GM21447 (cell line): ENCODE measurements around the gene NCAPD3.
"Not testable (repeated sequence)": the region's sequence is repeated elsewhere in the genome, so short reads cannot be mapped to it uniquely, and the experiment has no call there.

Source experiments
- ATAC-seq: cut with Tn5 transposase; IDR thresholded peaks from one replicate; pipeline ENCODE4 v1.9.1; 2021; ENCODE audit not compliant: unreplicated experiment

NCAPD3 gene, protein sequence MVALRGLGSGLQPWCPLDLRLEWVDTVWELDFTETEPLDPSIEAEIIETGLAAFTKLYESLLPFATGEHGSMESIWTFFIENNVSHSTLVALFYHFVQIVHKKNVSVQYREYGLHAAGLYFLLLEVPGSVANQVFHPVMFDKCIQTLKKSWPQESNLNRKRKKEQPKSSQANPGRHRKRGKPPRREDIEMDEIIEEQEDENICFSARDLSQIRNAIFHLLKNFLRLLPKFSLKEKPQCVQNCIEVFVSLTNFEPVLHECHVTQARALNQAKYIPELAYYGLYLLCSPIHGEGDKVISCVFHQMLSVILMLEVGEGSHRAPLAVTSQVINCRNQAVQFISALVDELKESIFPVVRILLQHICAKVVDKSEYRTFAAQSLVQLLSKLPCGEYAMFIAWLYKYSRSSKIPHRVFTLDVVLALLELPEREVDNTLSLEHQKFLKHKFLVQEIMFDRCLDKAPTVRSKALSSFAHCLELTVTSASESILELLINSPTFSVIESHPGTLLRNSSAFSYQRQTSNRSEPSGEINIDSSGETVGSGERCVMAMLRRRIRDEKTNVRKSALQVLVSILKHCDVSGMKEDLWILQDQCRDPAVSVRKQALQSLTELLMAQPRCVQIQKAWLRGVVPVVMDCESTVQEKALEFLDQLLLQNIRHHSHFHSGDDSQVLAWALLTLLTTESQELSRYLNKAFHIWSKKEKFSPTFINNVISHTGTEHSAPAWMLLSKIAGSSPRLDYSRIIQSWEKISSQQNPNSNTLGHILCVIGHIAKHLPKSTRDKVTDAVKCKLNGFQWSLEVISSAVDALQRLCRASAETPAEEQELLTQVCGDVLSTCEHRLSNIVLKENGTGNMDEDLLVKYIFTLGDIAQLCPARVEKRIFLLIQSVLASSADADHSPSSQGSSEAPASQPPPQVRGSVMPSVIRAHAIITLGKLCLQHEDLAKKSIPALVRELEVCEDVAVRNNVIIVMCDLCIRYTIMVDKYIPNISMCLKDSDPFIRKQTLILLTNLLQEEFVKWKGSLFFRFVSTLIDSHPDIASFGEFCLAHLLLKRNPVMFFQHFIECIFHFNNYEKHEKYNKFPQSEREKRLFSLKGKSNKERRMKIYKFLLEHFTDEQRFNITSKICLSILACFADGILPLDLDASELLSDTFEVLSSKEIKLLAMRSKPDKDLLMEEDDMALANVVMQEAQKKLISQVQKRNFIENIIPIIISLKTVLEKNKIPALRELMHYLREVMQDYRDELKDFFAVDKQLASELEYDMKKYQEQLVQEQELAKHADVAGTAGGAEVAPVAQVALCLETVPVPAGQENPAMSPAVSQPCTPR (N-terminal part only)

DNA sequence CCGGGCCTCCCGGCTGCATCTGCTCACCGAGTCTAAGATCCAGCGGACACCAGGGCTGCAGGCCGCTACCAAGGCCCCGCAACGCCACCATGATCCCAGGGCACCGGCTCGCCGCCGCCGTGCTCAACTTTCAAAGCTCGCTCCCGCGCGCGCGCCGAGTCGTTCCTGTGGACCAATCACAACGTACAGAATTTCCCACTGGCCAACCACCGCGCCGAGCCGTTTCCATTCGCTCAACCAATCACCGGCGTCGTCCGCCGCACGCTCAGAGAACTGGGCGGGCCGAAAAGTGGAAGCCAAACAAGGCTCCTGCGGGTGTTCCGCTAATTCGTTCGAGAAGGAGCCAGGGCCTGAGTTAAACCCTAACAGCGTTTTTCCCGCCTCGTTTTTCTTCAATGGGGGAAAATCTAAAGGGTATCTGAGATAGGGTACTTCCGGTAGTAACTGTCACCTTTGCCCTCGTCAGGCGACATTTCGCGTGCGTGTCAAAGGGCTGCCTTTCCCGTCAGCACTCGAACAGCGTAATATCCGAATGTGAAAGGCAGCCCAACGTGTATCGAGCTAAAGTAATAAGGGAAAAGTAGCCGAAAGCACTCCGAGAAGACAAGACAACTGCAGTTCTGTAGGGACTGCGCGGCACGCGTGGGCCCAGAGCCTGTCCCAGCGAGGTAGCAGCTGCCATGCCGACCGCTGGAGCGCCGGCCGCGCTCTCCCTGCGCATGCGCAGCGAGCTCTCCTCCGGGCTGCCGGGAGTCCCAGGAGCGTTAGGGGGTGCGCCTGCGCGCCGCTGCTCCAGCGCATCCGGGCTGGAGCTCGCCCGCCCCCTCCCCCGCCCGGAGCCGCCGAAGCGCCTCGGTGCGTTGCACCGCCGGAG is at the start of gene NCAPD3, which contains the start of gene VPS26B:
NCAPD3 (minus strand) TSS at position 132 of the 874 bp plus-strand sequence; CDS start at position 91, 41 bp downstream.
VPS26B (plus strand) TSS at position 836 of the 874 bp plus-strand sequence. CDS start 452 bp downstream, outside the sequence.
- peak; percentile 80 for ATAC-seq

DNA sequence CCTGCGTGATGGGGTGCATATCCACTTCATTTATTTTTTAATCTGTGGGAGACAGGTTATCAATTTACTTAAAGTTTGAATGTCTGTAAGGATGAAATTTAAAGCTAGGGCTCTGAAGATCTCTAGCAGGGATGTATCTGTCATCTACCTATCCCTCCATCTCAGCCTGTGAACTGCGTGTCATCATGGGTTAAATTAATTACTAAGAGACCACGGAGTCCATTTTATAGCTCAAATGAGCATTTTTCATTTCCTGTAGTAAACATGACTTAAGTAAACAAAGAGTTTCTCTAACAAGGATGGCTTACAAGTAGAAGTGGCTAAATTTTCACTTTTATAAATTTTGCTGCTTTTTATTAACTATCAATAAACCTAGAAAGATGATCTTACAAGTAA is 49.5 kb upstream of the NCAPD3 start:
- ATAC-seq = no peak

DNA sequence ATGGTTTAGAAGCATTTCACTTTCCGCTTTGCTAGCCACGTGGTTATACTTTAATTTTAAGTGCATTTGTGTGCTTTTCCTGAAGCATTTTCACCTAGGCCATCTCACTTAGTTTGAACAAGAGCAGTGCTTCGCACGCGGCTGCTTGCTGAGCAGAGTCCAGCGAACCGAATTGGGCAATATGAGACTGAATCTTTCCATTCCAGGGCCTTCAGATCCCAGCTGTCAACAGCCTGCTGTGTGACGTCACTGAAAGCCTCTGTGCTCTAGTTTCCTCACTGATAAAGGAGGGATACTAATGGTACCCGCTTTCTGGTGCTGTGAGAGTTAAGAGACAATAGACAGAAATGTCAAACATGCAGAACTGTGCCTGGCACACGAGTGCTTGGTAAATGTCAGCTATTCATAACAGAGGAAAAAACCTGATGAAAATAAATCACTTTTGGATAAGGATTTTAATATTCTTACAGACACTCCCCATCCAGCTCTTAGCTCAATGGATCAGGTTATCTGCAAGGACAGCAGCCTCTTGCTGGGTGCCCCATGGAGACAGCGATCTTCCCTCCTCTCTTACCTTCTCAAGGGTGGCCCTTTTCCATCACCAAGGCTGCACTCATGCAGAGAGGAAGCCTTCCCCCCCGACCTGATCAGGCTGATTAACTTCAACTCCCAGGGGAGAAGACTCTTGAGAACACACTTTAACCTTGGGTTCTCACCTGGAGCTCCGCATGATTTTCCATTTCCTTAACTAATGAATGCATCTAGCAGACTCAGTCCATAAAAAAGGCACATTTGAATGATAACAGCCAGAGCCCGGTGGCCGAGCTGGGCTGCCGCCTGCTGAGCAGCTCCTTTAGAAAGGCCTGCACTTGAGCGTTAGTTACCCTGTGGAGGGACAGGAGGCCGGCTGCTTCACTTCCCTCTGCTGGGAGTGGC is 48.9 kb upstream of the NCAPD3 start:
- no peak for ATAC-seq

DNA sequence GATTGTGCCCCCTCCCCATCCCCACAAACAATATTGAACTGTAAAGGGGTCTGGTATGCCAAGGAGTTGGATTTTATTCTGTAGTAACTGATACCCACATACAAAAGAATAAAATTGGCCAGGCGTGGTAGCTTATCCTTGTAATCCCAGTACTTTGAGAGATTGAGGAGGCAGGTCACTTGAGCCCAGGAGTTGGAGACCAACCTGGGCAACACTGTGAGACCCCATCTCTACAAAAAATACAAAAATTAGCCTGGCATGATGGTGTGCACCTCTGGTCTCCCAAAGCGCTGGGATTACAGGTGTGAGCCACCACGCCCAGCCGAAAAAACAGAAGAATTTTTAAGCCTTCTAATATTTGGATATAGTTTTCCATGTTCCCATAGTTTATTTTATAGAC is 48.2 kb upstream of the NCAPD3 start:
- no peak for ATAC-seq

DNA sequence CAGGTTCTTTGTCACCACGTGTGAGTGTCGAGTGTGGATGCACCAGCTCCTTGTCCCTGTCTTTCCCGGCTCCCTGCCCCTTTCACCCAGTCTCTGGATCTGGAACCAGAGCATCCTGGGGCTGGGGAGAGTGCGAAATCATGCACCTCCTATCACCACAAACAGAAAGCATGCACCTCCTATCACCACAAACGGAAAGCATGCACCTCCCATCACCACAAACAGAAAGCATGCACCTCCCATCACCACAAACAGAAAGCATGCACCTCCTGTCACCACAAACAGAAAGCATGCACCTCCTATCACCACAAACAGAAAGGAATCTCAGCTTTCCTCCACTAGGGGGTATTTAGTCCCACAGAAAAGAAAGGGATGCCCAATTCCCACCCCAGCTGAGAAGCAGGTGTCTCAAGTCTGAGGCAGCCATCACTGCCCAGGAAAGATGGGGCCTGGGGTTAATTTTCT is 46.5 kb upstream of the NCAPD3 start:
- no peak for ATAC-seq

DNA sequence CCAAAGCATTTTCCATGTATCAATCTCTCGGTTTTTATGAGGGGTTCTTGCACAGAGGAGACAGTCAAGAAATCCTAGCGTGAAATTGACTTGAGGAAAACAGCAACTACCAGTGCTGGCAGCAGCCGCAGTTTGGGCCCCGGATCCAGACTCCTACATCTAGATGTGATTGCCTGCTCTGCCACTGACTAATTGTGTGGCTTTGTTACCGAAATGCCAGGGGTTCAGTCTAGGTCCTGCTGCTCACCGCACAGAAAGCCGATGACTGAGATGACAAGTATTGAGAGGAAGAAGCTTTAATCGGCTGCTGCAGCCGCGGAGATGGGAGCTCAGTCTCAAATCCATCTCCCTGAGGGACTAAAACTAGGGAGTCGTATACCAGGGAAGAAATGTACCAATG is 44.2 kb upstream of the NCAPD3 start:
- no peak for ATAC-seq

DNA sequence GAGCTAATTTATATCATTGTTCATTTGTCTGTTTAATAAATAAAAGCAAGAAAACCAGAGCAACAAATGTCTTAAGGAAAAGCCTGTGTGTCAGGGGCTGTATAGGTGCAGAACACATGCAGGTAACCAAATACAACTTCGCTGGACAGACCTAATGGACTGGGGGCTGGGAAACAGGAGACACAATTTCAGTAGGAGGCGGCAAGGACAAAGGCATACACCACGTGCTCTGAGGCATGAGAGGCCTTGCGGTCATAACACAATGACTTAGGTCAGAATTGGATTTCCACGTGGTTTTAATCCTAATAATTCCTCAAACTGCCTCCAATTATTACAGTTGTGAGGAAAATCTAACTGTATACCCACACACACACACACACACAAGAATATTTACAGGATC is 43.7 kb upstream of the NCAPD3 start:
- no peak for ATAC-seq

DNA sequence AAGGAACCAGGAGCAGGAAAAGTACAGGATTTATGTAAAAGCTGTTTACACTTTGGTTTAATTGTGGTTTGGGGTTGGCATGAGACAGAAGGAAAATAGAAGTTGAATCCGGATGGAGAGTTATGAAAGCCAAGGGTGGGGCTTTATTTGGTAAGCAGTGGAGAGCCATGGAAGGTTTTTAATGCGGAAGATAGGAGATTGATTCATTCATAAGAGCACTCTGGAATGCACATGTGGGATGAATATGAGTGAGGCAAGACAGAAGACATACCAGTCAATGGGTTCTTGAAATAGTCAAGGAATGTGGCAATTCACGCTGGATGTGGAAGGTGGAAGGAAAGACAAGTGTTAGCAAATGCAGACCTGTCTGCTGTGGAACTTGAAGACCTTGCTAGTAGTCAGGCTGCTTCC is 43.1 kb upstream of the NCAPD3 start:
- ATAC-seq = no peak

DNA sequence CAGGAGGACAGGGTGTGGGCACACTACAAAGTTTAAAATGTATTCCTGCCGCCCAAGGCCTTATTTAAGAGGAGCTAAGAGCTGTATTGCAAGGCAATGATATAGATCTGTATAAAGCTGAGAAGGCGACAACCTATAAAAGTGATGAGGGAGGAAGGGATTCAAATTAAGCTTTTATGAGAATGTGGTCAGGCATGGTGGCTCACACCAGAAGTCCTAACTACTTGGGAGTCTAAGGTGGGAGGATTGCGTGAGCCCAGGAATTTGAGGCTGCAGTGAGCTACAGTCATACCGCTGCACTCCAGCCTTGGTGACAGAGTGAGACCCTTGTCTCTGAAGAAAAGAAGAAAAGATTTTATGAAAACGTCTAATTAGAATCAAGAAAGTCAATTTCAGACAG is 42.7 kb upstream of the NCAPD3 start:
- ATAC-seq = no peak

DNA sequence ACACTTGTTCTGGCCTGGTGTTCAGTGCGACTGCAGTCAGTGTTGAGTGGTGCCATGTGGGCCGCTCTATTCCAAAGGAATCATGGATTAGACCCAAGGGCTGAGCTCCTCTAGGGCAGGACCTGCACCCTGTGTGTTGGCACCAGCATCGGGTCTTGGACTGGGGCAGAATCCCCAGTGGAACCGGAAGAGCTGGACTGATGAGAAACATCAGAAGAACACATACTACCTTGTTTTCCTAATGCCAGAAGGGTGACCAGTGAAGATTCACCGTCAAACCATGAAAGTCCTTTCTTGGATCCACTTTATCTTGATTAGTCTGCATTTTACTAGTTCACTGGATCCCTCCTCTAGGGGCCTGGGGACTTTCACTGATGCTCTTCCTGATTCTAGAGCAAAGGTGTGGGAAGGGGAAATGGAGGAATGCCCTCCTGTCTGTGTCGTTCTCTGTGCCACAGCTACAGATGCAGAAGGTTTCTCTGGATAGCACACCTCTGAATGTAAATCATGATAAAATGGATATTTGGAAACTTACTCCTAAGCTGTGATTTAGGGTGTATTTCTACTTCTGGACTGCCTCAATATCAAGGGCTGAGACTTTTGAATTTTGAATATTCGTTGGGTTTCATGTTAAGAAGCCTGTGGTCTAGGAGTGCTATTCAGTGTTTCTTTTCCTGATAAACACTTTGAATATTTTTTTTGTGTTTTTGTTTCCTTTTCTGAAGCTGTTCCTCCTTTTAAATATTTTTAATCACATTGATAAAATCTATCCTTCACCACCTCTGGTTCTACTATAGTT is 41.4 kb upstream of the NCAPD3 start:
- no peak for ATAC-seq

DNA sequence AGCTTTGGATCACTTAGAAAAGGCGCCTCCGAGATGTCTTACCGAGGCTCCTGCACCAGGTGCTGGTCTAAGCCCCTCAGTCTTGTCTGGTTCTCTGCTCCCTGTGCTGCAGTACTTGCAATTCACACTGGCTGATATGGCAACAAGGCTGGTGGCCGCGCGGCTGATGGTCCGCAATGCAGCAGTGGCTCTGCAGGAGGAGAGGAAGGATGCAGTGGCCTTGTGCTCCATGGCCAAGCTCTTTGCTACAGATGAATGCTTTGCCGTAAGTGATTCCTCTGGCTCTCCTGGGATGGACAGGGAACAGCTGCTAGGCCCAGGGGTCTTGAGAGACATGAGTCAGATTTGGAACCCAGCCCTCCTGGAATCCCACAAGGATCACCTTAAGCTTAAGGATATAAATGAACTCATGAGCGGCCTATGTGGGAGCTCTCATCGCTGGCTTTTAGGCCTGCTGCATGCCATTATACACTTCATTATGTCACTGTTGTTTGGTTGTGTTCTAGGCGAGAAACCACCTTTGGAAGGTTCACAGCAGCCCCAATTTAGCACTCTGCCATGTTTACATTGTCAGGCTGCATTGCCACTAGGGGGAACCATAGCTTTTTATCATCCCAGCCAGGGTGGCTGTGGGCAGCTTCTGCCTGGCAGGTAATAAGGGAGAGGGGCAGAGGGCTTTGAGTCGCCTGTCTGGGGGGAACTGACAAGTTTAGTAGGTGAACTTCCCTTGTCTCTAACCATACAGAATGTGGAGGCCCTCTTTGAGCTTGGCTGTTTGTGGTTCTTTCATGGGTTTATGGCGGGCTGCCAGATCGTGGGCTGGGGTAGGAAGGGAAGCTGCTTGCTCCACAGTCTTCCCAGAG is 38.1 kb upstream of the NCAPD3 start:
- ATAC-seq = no peak

DNA sequence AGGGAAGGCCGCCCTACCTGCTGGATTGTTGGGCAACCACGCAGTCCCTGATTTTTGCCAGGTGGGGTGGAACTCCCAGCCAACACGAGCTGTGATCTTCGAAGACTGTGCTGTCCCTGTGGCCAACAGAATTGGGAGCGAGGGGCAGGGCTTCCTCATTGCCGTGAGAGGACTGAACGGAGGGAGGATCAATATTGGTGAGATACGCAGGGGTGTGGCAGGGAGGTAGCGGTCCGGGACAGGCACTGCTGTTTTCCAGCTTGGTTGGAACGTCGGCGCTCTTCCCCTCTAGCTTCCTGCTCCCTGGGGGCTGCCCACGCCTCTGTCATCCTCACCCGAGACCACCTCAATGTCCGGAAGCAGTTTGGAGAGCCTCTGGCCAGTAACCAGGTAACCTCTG is 37.2 kb upstream of the NCAPD3 start:
- no peak for ATAC-seq

DNA sequence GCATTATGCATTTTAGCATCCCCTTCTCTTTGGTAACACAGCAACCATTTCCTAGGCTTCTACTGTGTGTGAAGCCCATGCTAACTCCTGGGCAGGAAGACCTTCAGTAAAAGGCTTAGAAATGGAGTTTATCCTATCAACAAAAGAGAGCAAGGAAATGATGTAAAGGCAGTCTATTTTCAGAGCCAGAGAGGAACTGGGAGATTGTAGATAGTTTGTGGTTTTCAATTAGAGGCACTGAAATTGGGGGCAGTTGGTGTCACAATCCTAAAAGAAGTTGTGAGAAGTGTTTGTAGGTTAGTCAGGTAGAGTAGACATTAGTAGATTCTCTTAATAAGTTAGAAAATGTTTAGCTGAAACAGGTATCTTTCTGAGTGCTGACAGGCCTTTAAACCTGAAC is 36.7 kb upstream of the NCAPD3 start:
- no peak for ATAC-seq

DNA sequence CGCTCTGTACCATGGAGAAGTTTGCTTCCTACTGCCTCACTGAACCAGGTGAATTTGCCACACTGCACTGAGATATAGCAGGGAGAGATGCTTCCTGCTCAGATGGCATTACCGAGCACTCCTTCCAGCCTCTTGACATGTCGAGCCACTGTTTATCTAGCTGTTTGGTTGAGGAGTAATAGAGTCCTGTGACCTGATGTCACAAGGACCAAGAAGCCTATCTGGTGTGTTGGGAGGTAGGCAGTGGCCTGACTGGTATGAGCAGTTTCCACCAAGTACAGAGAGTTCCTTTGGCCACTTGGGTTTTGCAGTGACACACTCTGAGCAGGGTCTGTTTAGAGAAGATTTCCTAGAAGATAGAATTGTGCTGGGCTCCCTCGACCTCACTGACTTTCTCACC is 34.8 kb upstream of the NCAPD3 start:
- no peak for ATAC-seq

DNA sequence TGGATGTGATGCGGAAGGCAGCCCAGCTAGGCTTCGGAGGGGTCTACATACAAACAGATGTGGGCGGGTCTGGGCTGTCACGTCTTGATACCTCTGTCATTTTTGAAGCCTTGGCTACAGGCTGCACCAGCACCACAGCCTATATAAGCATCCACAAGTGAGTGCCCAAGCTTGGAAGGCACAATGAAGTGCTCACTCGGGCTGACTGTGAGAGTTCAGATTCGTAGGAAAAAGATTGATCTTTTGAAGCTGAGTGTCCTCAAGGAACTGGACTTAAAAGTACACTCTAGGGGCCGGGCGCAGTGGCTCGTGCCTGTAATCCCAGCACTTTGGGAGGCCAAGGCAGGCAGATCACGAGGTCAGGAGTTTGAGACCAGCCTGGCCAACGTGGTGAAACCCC is 33.3 kb upstream of the NCAPD3 start:
- ATAC-seq = no peak

DNA sequence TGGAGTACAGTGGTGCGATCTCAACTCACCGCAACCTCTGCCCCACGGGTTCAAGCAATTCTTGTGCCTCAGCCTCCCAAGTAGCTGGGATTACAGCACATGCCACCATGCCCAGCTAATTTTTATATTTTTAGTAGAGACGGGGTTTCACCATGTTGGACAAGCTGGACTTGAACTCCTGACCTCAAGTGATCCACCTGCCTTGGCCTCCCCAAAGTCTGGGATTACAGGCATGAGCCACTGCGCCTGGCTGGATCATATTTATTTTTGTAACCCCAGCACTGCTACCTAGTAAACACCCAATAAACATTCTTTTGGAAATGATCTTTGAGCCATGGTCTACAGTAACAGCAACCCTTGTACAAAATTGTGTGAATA is 31.4 kb upstream of the NCAPD3 start:
- not testable (repeated sequence) for ATAC-seq
